Measurements from ENCODE around the gene MPP2. TPM values are rescaled to one million over a fixed set of nuclear protein-coding genes. Genes with fewer than 3 reads are reported as not detected.

Gene MPP2
- total and polyA plus RNA-seq, 4 experiments from 2014 or later, result 0.10 to 3.0 (median 1.6) TPM

DNA sequence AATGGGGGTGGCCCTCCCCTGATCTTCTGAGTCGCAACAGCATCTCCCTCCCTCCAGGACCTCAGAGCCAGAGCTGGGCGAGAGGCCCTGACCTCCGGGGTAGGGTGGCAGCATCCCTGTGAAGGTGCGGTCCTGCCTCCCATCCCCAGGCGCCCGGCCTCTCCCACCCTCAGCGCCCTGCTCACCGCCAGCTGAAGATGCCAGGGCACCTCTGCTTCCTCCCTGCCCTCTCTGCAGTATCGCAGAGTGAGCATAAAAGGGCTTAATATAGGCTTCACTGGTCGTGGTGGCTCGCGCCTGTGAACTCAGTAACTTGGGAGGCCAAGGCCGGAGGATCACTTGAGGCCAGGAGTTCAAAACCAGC, 10.7 kb upstream of the MPP2 start:
- Histone ChIP-seq H3K27ac (ENCODE audit: low read depth, low read length) (peak overlapping the region; percentile 24), H3K4me1 (ENCODE audit: insufficient read depth, low read length) (peaks cover 17% of the 10 kb centered on the region), H3K9me3 (ENCODE audit: control insufficient read depth in 1 of 2, low read length in 2 of 2) (no peaks in the 10 kb centered on the region), H3K36me3 (ENCODE audit: insufficient read depth, low read length) (no peaks in the 10 kb centered on the region), H3K4me3 (ENCODE audit: low read length in 2 of 2) (peak overlapping the region in 1 of 2 donors; percentile 63), H3K27me3 (ENCODE audit: insufficient read depth, low read length) (no peaks in the 10 kb centered on the region)
- H3K9me3 Mint-ChIP-seq, result no peaks in the 10 kb centered on the region
- peak overlapping the region in 4 of 7 donors; percentile 46 to 72 (median 55) for H3K27ac Mint-ChIP-seq
- H3K27me3 Mint-ChIP-seq, result no peaks in the 10 kb centered on the region
- no peak for DNase-seq
- intact Hi-C loops (cut with micrococcal nuclease), result loop anchor here (10.0 kb wide), 1 partner anchor 207 kb away; the partner anchor contains the start of gene HDAC5
- ChIA-PET CTCF (ENCODE audit: partially characterized antibody) (interaction anchor here (0.6 to 6.3 kb wide), 11 partner anchors 8 to 1700 kb away, joined by 3 to 34 read pairs (median 4); partner anchors contain the start of gene MPP2), POLR2A (ENCODE audit: partially characterized antibody) (interaction anchor here (0.9 to 1.1 kb wide), 2 partner anchors 97 to 556 kb away, joined by 3 read pairs; partner anchors contain the start of gene TMEM101)
- H3K36me3 Mint-ChIP-seq, result no peaks in the 10 kb centered on the region
- peaks cover 11 to 17% (median 14%) of the 10 kb centered on the region in 4 donors for H3K4me1 Mint-ChIP-seq
- peak overlapping the region; percentile 79 to 90 (median 86) for H3K4me3 Mint-ChIP-seq

DNA sequence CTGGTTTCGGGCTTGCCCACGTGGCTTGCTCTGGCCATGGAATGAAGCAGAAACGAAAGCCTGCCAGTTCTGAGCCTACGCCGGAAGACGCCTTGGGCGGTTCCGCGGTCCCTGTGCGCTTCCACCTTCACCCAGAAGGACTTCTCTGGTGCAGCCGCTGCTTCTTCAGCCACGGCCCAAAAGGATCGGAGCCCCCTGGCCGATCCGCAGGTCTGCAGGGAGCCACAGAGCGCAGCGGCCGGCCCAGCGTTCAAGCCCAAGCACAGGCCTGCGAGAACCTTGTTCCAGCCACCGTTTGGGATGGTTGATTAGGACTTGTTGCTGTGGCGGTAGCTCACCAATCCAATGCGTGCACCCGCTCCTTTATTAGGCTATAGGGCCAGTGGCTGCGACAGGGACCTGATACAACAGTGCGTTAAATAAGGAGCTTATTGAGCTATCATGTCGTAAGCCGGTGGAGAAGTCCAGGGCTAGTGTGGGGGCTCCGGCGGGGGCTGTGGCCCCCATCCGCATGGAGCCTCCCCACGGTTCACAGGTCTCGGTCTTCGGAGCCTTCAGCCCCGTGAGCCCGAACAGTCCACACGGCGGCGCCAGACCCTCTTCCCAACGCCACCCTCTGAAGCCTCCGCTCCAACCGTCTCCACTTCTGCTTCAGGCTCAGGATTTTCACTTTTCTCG, 10.2 kb upstream of the MPP2 start:
- ChIA-PET POLR2A (ENCODE audit: partially characterized antibody) (interaction anchor here (0.9 to 1.2 kb wide), 3 partner anchors 10 to 556 kb away, joined by 3 to 6 read pairs (median 3); partner anchors contain the start of genes MPP2 and TMEM101), CTCF (ENCODE audit: partially characterized antibody) (interaction anchor here (0.6 to 6.3 kb wide), 11 partner anchors 7 to 1700 kb away, joined by 3 to 34 read pairs (median 4); partner anchors contain the start of gene MPP2)
- peak overlapping the region; percentile 19 to 63 for H3K4me3 ChIP-seq (ENCODE audit: low read length in 2 of 2)
- intact Hi-C loops (cut with micrococcal nuclease), result loop anchor here (1.0 to 10.0 kb wide), 4 partner anchors 9 to 207 kb away; partner anchors contain the start of gene HDAC5
- no peaks in the 10 kb centered on the region for H3K9me3 ChIP-seq (ENCODE audit: control insufficient read depth in 1 of 2, low read length in 2 of 2)
- Mint-ChIP-seq H3K36me3 (no peaks in the 10 kb centered on the region), H3K9me3 (no peaks in the 10 kb centered on the region), H3K27ac (peak overlapping the region; percentile 15 to 92 (median 63)), H3K27me3 (no peaks in the 10 kb centered on the region), H3K4me3 (peak overlapping the region; percentile 79 to 90 (median 86)), H3K4me1 (peaks cover 11 to 17% (median 14%) of the 10 kb centered on the region in 4 donors)
- H3K36me3 ChIP-seq (ENCODE audit: insufficient read depth, low read length), result no peaks in the 10 kb centered on the region
- peak; percentile 30 to 76 (median 53) for DNase-seq
- no peaks in the 10 kb centered on the region for H3K27me3 ChIP-seq (ENCODE audit: insufficient read depth, low read length)
- H3K27ac ChIP-seq (ENCODE audit: low read depth, low read length), result peak overlapping the region; percentile 24
- peaks cover 17% of the 10 kb centered on the region for H3K4me1 ChIP-seq (ENCODE audit: insufficient read depth, low read length)

DNA sequence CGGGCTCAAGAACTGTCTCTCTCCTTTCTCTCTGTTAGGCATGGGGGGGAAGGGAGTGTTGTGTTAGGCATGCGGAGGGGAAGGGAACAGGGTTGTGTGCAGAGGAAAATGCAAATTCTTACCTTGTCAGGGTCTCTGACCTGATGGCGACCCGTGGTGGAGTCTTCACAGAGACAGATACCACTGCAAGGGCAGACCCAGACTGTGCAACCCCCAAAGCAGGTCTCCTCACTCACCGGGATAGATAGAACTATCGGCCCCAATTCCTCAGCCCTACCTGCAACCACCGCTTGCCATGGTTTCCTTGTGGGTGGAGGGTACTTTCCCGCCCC, 9.6 kb upstream of the MPP2 start:
- H3K27ac Mint-ChIP-seq, result peak overlapping the region; percentile 34 to 92 (median 59)
- peak overlapping the region; percentile 24 for H3K27ac ChIP-seq (ENCODE audit: low read depth, low read length)
- H3K4me1 Mint-ChIP-seq, result peaks cover 11 to 17% (median 14%) of the 10 kb centered on the region in 4 donors
- H3K27me3 Mint-ChIP-seq, result no peaks in the 10 kb centered on the region
- peak overlapping the region; percentile 79 to 90 (median 86) for H3K4me3 Mint-ChIP-seq
- H3K27me3 ChIP-seq (ENCODE audit: insufficient read depth, low read length), result no peaks in the 10 kb centered on the region
- no peaks in the 10 kb centered on the region for H3K36me3 ChIP-seq (ENCODE audit: insufficient read depth, low read length)
- H3K4me3 ChIP-seq (ENCODE audit: low read length in 2 of 2), result peak overlapping the region; percentile 19 to 63
- no peak for DNase-seq
- H3K9me3 ChIP-seq (ENCODE audit: control insufficient read depth in 1 of 2, low read length in 2 of 2), result no peaks in the 10 kb centered on the region
- CTCF ChIA-PET (ENCODE audit: partially characterized antibody), result interaction anchor here (0.9 to 6.3 kb wide), 10 partner anchors 7 to 78 kb away, joined by 3 to 34 read pairs (median 4); partner anchors contain the start of gene MPP2
- no peaks in the 10 kb centered on the region for H3K36me3 Mint-ChIP-seq
- intact Hi-C loops (cut with micrococcal nuclease), result loop anchor here (1.0 to 10.0 kb wide), 4 partner anchors 9 to 208 kb away; partner anchors contain the start of gene HDAC5
- peaks cover 17% of the 10 kb centered on the region for H3K4me1 ChIP-seq (ENCODE audit: insufficient read depth, low read length)
- no peaks in the 10 kb centered on the region for H3K9me3 Mint-ChIP-seq
- POLR2A ChIA-PET (ENCODE audit: partially characterized antibody), result interaction anchor here (0.9 to 1.2 kb wide), 2 partner anchors 10 to 555 kb away, joined by 3 to 6 read pairs; partner anchors contain the start of gene MPP2

DNA sequence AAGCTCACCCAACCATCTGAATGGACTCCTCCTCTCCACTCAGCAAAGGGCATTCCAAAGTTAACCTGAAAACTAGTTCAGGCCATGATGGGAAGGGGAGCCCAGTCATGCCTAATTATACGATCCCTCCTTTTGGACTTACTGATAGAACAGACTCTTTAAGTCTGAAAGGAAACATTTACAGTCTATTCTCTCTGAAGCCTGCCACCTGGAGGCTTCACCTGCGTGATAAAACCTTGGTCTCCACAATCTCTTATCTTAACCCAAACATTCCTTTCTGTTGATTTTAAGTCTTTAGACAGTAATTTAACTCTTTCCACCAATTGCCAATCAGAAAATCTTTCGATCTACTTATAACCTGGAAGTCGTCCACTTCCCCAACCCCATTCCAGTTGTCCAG, 9.0 kb upstream of the MPP2 start:
- Mint-ChIP-seq H3K27ac (peak overlapping the region in 4 of 7 donors; percentile 49 to 92 (median 66)), H3K27me3 (no peaks in the 10 kb centered on the region), H3K9me3 (no peaks in the 10 kb centered on the region), H3K36me3 (no peaks in the 10 kb centered on the region), H3K4me3 (peak overlapping the region in 6 of 8 donors; percentile 26 to 86 (median 67)), H3K4me1 (peaks cover 11 to 17% (median 14%) of the 10 kb centered on the region in 4 donors)
- ChIA-PET POLR2A (ENCODE audit: partially characterized antibody) (interaction anchor here (1.2 kb wide), 1 partner anchor 9 kb away, joined by 6 read pairs; the partner anchor contains the start of gene MPP2), CTCF (ENCODE audit: partially characterized antibody) (interaction anchor here (3.3 kb wide), 1 partner anchor 10 kb away, joined by 12 read pairs; the partner anchor contains the start of gene MPP2)
- intact Hi-C loops (cut with micrococcal nuclease), result loop anchor here (10.0 kb wide), 1 partner anchor 208 kb away; the partner anchor contains the start of gene HDAC5
- no peak overlapping the region for H3K4me3 ChIP-seq (ENCODE audit: low read length in 2 of 2)
- peaks cover 17% of the 10 kb centered on the region for H3K4me1 ChIP-seq (ENCODE audit: insufficient read depth, low read length)
- no peak for DNase-seq
- H3K27ac ChIP-seq (ENCODE audit: low read depth, low read length), result no peak overlapping the region
- no peaks in the 10 kb centered on the region for H3K36me3 ChIP-seq (ENCODE audit: insufficient read depth, low read length)
- H3K27me3 ChIP-seq (ENCODE audit: insufficient read depth, low read length), result no peaks in the 10 kb centered on the region
- H3K9me3 ChIP-seq (ENCODE audit: control insufficient read depth in 1 of 2, low read length in 2 of 2), result no peaks in the 10 kb centered on the region

DNA sequence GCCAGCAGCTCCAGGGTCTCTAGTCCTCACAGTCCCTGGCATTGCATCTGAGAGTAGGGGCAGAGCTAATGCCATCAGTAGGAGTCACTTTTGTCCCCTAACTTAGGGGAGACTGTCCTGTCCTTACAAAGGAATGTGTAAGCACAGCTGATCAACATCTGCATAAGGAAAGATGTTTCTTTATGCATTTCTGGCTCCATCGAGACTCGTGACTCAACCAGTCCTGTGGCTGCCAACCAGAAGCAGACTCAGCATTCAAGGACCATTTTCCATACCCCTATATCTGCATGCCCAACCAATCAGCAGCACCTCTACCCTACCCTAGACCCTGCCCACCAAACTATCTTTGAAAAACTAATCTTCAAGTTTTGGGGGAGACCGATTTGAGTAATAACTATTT, 8.2 kb upstream of the MPP2 start:
- ChIA-PET CTCF (ENCODE audit: partially characterized antibody) (no interaction called here), POLR2A (ENCODE audit: partially characterized antibody) (no interaction called here)
- H3K9me3 Mint-ChIP-seq, result no peaks in the 10 kb centered on the region
- H3K27me3 Mint-ChIP-seq, result no peaks in the 10 kb centered on the region
- H3K4me1 Mint-ChIP-seq, result peaks cover 11 to 17% (median 14%) of the 10 kb centered on the region in 4 donors
- Histone ChIP-seq H3K27ac (ENCODE audit: low read depth, low read length) (no peak overlapping the region), H3K27me3 (ENCODE audit: insufficient read depth, low read length) (no peaks in the 10 kb centered on the region), H3K4me1 (ENCODE audit: insufficient read depth, low read length) (peaks cover 17% of the 10 kb centered on the region), H3K9me3 (ENCODE audit: control insufficient read depth in 1 of 2, low read length in 2 of 2) (no peaks in the 10 kb centered on the region), H3K36me3 (ENCODE audit: insufficient read depth, low read length) (no peaks in the 10 kb centered on the region), H3K4me3 (ENCODE audit: low read length in 2 of 2) (no peak overlapping the region)
- H3K27ac Mint-ChIP-seq, result peak overlapping the region in 1 of 7 donors; percentile 53
- DNase-seq, result no peak
- intact Hi-C loops (cut with micrococcal nuclease), result loop anchor here (10.0 kb wide), 1 partner anchor 209 kb away; the partner anchor contains the start of gene HDAC5
- H3K4me3 Mint-ChIP-seq, result peak overlapping the region in 2 of 8 donors; percentile 4 to 15
- H3K36me3 Mint-ChIP-seq, result no peaks in the 10 kb centered on the region

DNA sequence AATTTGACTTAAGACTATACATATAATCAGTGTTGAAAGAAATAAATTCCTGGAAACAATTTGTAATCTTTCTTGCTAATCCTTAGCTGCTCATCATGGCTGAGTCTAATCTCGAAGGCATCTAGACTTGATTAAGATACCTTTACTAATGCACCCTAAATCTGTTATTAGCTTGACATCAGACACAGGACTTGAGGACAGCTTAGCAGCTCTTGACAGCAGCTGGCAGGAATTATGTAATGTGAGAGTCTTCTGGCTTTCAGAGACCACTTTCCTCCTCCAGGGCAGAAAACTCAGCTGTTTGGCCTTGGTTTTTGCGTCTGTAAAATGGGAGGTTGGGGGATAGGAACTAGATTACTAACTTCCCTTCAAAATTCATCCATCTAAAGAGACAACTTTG, 7.1 kb upstream of the MPP2 start:
- H3K4me3 Mint-ChIP-seq, result no peak overlapping the region
- Histone ChIP-seq H3K9me3 (ENCODE audit: control insufficient read depth in 1 of 2, low read length in 2 of 2) (no peaks in the 10 kb centered on the region), H3K4me1 (ENCODE audit: insufficient read depth, low read length) (peaks cover 17% of the 10 kb centered on the region), H3K27ac (ENCODE audit: low read depth, low read length) (no peak overlapping the region), H3K4me3 (ENCODE audit: low read length in 2 of 2) (no peak overlapping the region), H3K27me3 (ENCODE audit: insufficient read depth, low read length) (no peaks in the 10 kb centered on the region), H3K36me3 (ENCODE audit: insufficient read depth, low read length) (no peaks in the 10 kb centered on the region)
- ChIA-PET POLR2A (ENCODE audit: partially characterized antibody) (no interaction called here), CTCF (ENCODE audit: partially characterized antibody) (interaction anchor here (0.6 to 1.8 kb wide), 5 partner anchors 14 to 719 kb away, joined by 3 to 6 read pairs (median 4); no protein-coding TSS in a partner anchor)
- H3K27ac Mint-ChIP-seq, result no peak overlapping the region
- H3K36me3 Mint-ChIP-seq, result no peaks in the 10 kb centered on the region
- intact Hi-C loops (cut with micrococcal nuclease), result loop anchor here (10.0 kb wide), 1 partner anchor 210 kb away; the partner anchor contains the start of gene HDAC5
- H3K9me3 Mint-ChIP-seq, result peaks cover 0 to under 1% (median 0%) of the 10 kb centered on the region in 8 donors
- peaks cover 11 to 22% (median 14%) of the 10 kb centered on the region in 4 donors for H3K4me1 Mint-ChIP-seq
- no peak for DNase-seq
- H3K27me3 Mint-ChIP-seq, result no peaks in the 10 kb centered on the region

DNA sequence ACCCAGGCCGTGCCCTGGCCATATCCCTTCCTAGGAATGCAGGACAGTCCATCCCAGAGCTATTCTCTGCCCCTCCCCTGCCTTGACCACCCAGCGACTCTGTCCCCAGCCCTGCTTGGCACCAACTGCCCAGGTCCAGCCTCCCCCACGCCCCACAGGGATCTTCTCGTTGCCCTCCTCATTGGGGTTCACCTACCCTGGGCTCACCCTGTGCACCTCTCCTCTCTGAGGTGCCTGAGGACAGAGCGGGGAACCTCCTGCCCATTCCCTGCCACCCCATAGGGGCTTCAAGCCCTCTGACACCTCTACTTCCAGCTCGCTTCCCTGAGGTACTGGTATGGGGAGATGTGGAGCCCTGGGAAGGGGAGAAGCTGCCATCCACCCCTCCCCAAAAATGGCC, 6.2 kb upstream of the MPP2 start:
- intact Hi-C loops (cut with micrococcal nuclease), result loop anchor here (10.0 kb wide), 1 partner anchor 211 kb away; the partner anchor contains the start of gene HDAC5
- peaks cover 0 to 2% (median 0%) of the 10 kb centered on the region in 8 donors for H3K9me3 Mint-ChIP-seq
- no peak overlapping the region for H3K4me3 Mint-ChIP-seq
- no peak overlapping the region for H3K4me3 ChIP-seq (ENCODE audit: low read length in 2 of 2)
- ChIA-PET CTCF (ENCODE audit: partially characterized antibody) (interaction anchor here (0.5 to 1.8 kb wide), 6 partner anchors 13 to 340 kb away, joined by 3 to 6 read pairs (median 4); partner anchors contain the start of gene LSM12), POLR2A (ENCODE audit: partially characterized antibody) (no interaction called here)
- DNase-seq, result no peak
- no peak overlapping the region for H3K27ac Mint-ChIP-seq
- H3K4me1 Mint-ChIP-seq, result peaks cover 11 to 23% (median 12%) of the 10 kb centered on the region in 4 donors
- no peaks in the 10 kb centered on the region for H3K9me3 ChIP-seq (ENCODE audit: control insufficient read depth in 1 of 2, low read length in 2 of 2)
- no peak overlapping the region for H3K27ac ChIP-seq (ENCODE audit: low read depth, low read length)
- no peaks in the 10 kb centered on the region for H3K36me3 Mint-ChIP-seq
- no peaks in the 10 kb centered on the region for H3K27me3 ChIP-seq (ENCODE audit: insufficient read depth, low read length)
- H3K4me1 ChIP-seq (ENCODE audit: insufficient read depth, low read length), result peaks cover 17% of the 10 kb centered on the region
- H3K27me3 Mint-ChIP-seq, result no peaks in the 10 kb centered on the region
- H3K36me3 ChIP-seq (ENCODE audit: insufficient read depth, low read length), result no peaks in the 10 kb centered on the region

All from CD4-positive, alpha-beta memory T cell (primary cell).